A549 (cell line): Measurements from ENCODE around the gene PTGR2. TPM values are rescaled to one million over a fixed set of nuclear protein-coding genes. Genes with fewer than 3 reads are reported as not detected.

Experiments used
- ATAC-seq, 2 experiments: fragments of 200-7000 bp in 1 of 2; fragments of >200 bp in 1 of 2; cut with Nextera tagmentation in 1 of 2; cut with Tn5 transposase in 1 of 2; 3 replicates each; pipeline versions ENCODE4 v1.8.0 to v1.9.1; 2018 to 2020; ENCODE audit warnings: mild to moderate bottlenecking in 1 of 2, moderate library complexity in 1 of 2
- CTCF ChIA-PET: fragments of 300-600 bp; sonication (Branson Sonifier 250); formaldehyde crosslinking; extraction: SDS; loops from one replicate; lab custom pipeline; 2021; ENCODE audit warnings: antibody characterized with exemption, inconsistent platforms; lab: Yijun Ruan, JAX
- POLR2A ChIA-PET: fragments of 350-600 bp; formaldehyde crosslinking; extraction: SDS; loops from one replicate; lab custom pipeline; 2021; ENCODE audit warnings: antibody characterized with exemption, inconsistent platforms; lab: Yijun Ruan, JAX
- DNase-seq, 2 experiments: peaks; one replicate each; pipeline versions ENCODE4 v3.0.0 to v3.0.0-alpha.2; 2011 to 2016; ENCODE audit warnings: low read depth in 1 of 2, low spot score in 1 of 2
- FAIRE-seq: peaks from 2 replicates; lab custom pipeline; 2011; peaks lifted over from hg19 to GRCh38; lab: Jason Lieb, UNC
- H3K27ac ChIP-seq, 2 experiments: fragments of >200 bp; sonication (Bioruptor Twin); formaldehyde crosslinking; 3 replicates each; pipeline ENCODE4 v1.5.1; 2016 to 2017
- H3K4me1 ChIP-seq: fragments of >200 bp; sonication (Bioruptor Twin); formaldehyde crosslinking; 3 replicates; pipeline ENCODE4 v1.6.1; 2016
- H3K4me2 ChIP-seq: fragments of >200 bp; sonication (Bioruptor Twin); formaldehyde crosslinking; 3 replicates; pipeline ENCODE4 v1.6.1; 2016
- H3K4me3 ChIP-seq: fragments of >200 bp; sonication (Bioruptor Twin); formaldehyde crosslinking; 3 replicates; pipeline ENCODE4 v1.5.1; 2016
- H3K9me3 ChIP-seq: fragments of >200 bp; sonication (Bioruptor Twin); formaldehyde crosslinking; 3 replicates; pipeline ENCODE4 v1.6.1; 2016
- CHD2 ChIP-seq: fragments of 150-350 bp; IDR thresholded peaks from 2 replicates; pipeline ENCODE4 v1.6.1; 2014; ENCODE audit warnings: low read length; ENCODE audit not compliant: partially characterized antibody
- EHF ChIP-seq: fragments of 250-450 bp; sonication (Bioruptor Pico); IDR thresholded peaks from 2 replicates; pipeline ENCODE4 v1.5.0; 2020; ENCODE audit warnings: mild to moderate bottlenecking
- ESRRA ChIP-seq: fragments of 150-350 bp; IDR thresholded peaks from 2 replicates; pipeline ENCODE4 v1.6.1; 2014; ENCODE audit warnings: mild to moderate bottlenecking, low read length, borderline replicate concordance
- FOSB ChIP-seq: fragments of 250-450 bp; sonication (Bioruptor Pico); IDR thresholded peaks from 2 replicates; pipeline ENCODE4 v1.5.0; 2020; ENCODE audit warnings: mild to moderate bottlenecking, moderate library complexity
- FOXS1 ChIP-seq: fragments of 250-450 bp; sonication (Bioruptor Pico); IDR thresholded peaks from 2 replicates; pipeline ENCODE4 v1.5.0; 2020; ENCODE audit warnings: mild to moderate bottlenecking, moderate library complexity
- HOXB13 ChIP-seq: fragments of 250-450 bp; sonication (Bioruptor Pico); IDR thresholded peaks from 2 replicates; pipeline ENCODE4 v1.5.0; 2020; ENCODE audit warnings: low read depth, mild to moderate bottlenecking, moderate library complexity
- JUN ChIP-seq, 2 experiments: fragments of >200 bp; sonication (Bioruptor Twin); formaldehyde crosslinking; IDR thresholded peaks; 2 replicates in 1 of 2; 3 replicates in 1 of 2; pipeline ENCODE4 v1.6.1; 2016 to 2017
- JUNB ChIP-seq: fragments of >200 bp; sonication (Bioruptor Twin); formaldehyde crosslinking; IDR thresholded peaks from 2 replicates; pipeline ENCODE4 v1.6.1; 2016
- KDM1A ChIP-seq: fragments of 200-600 bp; sonication (generic); IDR thresholded peaks from 2 replicates; pipeline ENCODE4 v1.6.1; 2016; ENCODE audit warnings: low read depth, mild to moderate bottlenecking
- MAFK ChIP-seq: fragments of 450-650 bp; IDR thresholded peaks from 2 replicates; pipeline ENCODE4 v1.6.1; 2014; ENCODE audit not compliant: partially characterized antibody
- MAZ ChIP-seq: fragments of 150-350 bp; IDR thresholded peaks from 2 replicates; pipeline ENCODE4 v1.6.1; 2014; ENCODE audit warnings: antibody characterized with exemption, low read depth, low read length, borderline replicate concordance
- NPAS2 ChIP-seq: fragments of 250-450 bp; sonication (Bioruptor Pico); IDR thresholded peaks from 2 replicates; pipeline ENCODE4 v1.8.0; 2022; ENCODE audit warnings: mild to moderate bottlenecking, moderate library complexity, borderline replicate concordance
- POLR2AphosphoS2 ChIP-seq: conservative IDR thresholded peaks from 2 replicates; pipeline ENCODE4 v1.6.1; 2012; ENCODE audit warnings: low read length, improper control_type of control experiment, inconsistent platforms
- SMC3 ChIP-seq: fragments of >200 bp; sonication (Bioruptor Twin); formaldehyde crosslinking; IDR thresholded peaks from 3 replicates; pipeline ENCODE4 v1.6.1; 2018; ENCODE audit warnings: inconsistent platforms
- TP53 ChIP-seq: fragments of 250-450 bp; sonication (Bioruptor Pico); IDR thresholded peaks from 2 replicates; pipeline ENCODE4 v1.5.0; 2021; ENCODE audit warnings: mild to moderate bottlenecking, moderate library complexity
- ZC3H11A ChIP-seq: fragments of 450-650 bp; IDR thresholded peaks from 2 replicates; pipeline ENCODE4 v1.6.1; 2014; ENCODE audit warnings: antibody characterized with exemption, mild to moderate bottlenecking
- ZFP36 ChIP-seq: fragments of 450-650 bp; IDR thresholded peaks from 2 replicates; pipeline ENCODE4 v1.6.1; 2014; ENCODE audit warnings: borderline replicate concordance; ENCODE audit not compliant: partially characterized antibody
- ZNF302 ChIP-seq: fragments of 250-450 bp; sonication (Bioruptor Pico); IDR thresholded peaks from 2 replicates; pipeline ENCODE4 v1.9.0; 2021; ENCODE audit warnings: inconsistent platforms, mild to moderate bottlenecking, moderate library complexity
- ZSCAN20 ChIP-seq: fragments of 250-450 bp; sonication (Bioruptor Pico); IDR thresholded peaks from 2 replicates; pipeline ENCODE4 v1.8.0; 2022; ENCODE audit warnings: mild to moderate bottlenecking, moderate library complexity
- WGBS: methylation state at CpG from one replicate; pipeline ENCODE4 v1.1.6; 2017; ENCODE audit errors: missing lambda C conversion rate; 5-methylcytosine and 5-hydroxymethylcytosine counted together
- polyA plus RNA-seq, 4 experiments: library from polyadenylated mRNA; depleted of rRNA in 3 of 4; stranded (reverse); fragments of >200 nt; fragmentation: RNase III in 1 of 4; extraction: RNeasy Plus Mini Kit Qiagen cat#74134 plus additional on column Dnase treatment in 1 of 4; gene quantifications; 2 replicates in 3 of 4; 3 replicates in 1 of 4; pipeline ENCODE4 v1.2.3, GENCODE V29; 2011 to 2017
- TF ChIP-seq, protein P1 (sequence below): IDR thresholded peaks from 2 replicates; pipeline ENCODE4 v1.6.1; 2012; ENCODE audit warnings: low read depth, borderline replicate concordance
- TF ChIP-seq, protein P2 (sequence below): IDR thresholded peaks from 2 replicates; pipeline ENCODE4 v1.6.1; 2012
- TF ChIP-seq, protein P3 (sequence below): fragments of 150-350 bp; IDR thresholded peaks from 2 replicates; pipeline ENCODE4 v1.6.1; 2014; ENCODE audit warnings: low read depth, mild to moderate bottlenecking, low read length
- TF ChIP-seq, protein P4 (sequence below): fragments of 200-600 bp; sonication (generic); IDR thresholded peaks from 2 replicates; pipeline ENCODE4 v1.6.1; 2016; ENCODE audit warnings: antibody characterized with exemption, mild to moderate bottlenecking, moderate library complexity
- TF ChIP-seq, protein P5 (sequence below): fragments of 450-650 bp; IDR thresholded peaks from 2 replicates; pipeline ENCODE4 v1.6.1; 2014; ENCODE audit warnings: antibody characterized with exemption

PTGR2 gene
- polyA plus RNA-seq, 2 of the 4 experiments (the other 2 are of a cell fraction): 13.5 to 30.5 TPM

DNA sequence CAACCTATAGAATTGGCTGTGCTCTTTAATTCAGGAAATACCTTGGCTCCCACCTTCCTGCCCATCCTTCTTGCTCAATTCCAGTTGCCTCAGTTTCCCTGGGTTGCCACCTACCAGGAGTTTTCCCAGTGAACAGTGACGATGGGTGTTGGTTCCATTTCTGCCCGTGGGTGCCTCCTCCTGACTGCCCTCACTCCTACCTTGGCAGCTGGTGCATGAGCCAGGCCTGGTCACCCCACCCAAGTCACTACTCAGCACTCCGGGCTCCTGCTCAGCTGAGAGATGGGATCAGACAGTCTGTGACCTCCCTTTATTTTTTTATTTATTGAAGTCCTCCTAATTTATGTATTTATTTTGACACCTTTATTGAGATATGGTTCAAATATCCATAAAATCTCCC lies 31.0 kb upstream of the PTGR2 start:
- Histone ChIP-seq H3K4me3 (no peak overlapping the region), H3K27ac (no peak overlapping the region), H3K9me3 (no peaks in the 10 kb centered on the region), H3K4me2 (no peak overlapping the region), H3K4me1 (peaks cover 10% of the 10 kb centered on the region)
- CTCF ChIA-PET: interaction anchor here (0.6 to 3.0 kb wide), 5 partner anchors 19 to 127 kb away, joined by 3 to 19 read pairs (median 3); no protein-coding TSS in a partner anchor
- POLR2A ChIA-PET: no interaction called here
- DNase-seq (no peak), ATAC-seq (no peak), FAIRE-seq (no peak)
- 51% methylated on average over 3 of the region's 3 CpGs for WGBS
- TF ChIP-seq FOXS1 (CRISPR knock-in tag): no peak
- no peak for TF ChIP-seq JUNB
- no peak for TF ChIP-seq KDM1A
- TF ChIP-seq HOXB13 (CRISPR knock-in tag): no peak
- TF ChIP-seq FOSB: no peak
- TF ChIP-seq, protein P1, sequence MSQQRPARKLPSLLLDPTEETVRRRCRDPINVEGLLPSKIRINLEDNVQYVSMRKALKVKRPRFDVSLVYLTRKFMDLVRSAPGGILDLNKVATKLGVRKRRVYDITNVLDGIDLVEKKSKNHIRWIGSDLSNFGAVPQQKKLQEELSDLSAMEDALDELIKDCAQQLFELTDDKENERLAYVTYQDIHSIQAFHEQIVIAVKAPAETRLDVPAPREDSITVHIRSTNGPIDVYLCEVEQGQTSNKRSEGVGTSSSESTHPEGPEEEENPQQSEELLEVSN: no peak
- TF ChIP-seq EHF (CRISPR knock-in tag): no peak
- no peak for TF ChIP-seq NPAS2
- TF ChIP-seq POLR2AphosphoS2: no peak
- TF ChIP-seq, protein P2, sequence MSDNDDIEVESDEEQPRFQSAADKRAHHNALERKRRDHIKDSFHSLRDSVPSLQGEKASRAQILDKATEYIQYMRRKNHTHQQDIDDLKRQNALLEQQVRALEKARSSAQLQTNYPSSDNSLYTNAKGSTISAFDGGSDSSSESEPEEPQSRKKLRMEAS: no peak
- no peak for TF ChIP-seq MAZ
- no peak for TF ChIP-seq CHD2
- no peak for TF ChIP-seq ZFP36
- TF ChIP-seq ESRRA: no peak
- TF ChIP-seq ZSCAN20: no peak
- TF ChIP-seq, protein P3, sequence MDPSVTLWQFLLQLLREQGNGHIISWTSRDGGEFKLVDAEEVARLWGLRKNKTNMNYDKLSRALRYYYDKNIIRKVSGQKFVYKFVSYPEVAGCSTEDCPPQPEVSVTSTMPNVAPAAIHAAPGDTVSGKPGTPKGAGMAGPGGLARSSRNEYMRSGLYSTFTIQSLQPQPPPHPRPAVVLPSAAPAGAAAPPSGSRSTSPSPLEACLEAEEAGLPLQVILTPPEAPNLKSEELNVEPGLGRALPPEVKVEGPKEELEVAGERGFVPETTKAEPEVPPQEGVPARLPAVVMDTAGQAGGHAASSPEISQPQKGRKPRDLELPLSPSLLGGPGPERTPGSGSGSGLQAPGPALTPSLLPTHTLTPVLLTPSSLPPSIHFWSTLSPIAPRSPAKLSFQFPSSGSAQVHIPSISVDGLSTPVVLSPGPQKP: no peak
- no peak for TF ChIP-seq MAFK

DNA sequence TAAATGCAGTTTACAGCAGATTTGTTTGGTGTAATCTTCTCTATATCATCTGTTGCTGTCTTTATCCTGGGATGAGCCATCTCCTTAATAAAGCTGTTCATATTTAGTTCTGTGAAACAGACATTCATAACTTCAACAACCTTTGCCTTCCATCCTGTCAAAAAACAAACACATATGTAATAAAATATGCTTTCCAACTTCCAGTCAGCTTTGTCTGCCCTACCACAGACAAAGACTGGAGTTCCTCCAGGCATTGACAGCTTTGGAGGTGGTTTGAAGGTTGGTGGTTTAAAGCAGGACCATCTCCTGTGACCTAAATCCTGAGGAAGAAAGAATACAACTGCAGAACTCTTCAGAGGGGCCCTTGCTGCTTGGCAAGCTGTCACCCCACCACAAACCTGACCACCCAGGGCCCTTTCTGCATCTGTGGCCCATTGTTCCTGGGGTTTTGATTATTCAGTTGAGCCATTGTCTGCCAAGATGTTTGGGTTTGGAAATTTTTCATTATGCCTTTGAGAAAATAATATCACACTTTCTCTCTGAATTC lies 28.2 kb upstream of the PTGR2 start:
- TF ChIP-seq CHD2 (no peak), HOXB13 (CRISPR knock-in tag) (no peak), MAFK (no peak), SMC3 (no peak), ZC3H11A (no peak), TP53 (CRISPR knock-in tag) (no peak), JUN (IDR thresholded peaks at IDR 0.05) (no peak), ZNF302 (no peak)
- TF ChIP-seq, protein P4, sequence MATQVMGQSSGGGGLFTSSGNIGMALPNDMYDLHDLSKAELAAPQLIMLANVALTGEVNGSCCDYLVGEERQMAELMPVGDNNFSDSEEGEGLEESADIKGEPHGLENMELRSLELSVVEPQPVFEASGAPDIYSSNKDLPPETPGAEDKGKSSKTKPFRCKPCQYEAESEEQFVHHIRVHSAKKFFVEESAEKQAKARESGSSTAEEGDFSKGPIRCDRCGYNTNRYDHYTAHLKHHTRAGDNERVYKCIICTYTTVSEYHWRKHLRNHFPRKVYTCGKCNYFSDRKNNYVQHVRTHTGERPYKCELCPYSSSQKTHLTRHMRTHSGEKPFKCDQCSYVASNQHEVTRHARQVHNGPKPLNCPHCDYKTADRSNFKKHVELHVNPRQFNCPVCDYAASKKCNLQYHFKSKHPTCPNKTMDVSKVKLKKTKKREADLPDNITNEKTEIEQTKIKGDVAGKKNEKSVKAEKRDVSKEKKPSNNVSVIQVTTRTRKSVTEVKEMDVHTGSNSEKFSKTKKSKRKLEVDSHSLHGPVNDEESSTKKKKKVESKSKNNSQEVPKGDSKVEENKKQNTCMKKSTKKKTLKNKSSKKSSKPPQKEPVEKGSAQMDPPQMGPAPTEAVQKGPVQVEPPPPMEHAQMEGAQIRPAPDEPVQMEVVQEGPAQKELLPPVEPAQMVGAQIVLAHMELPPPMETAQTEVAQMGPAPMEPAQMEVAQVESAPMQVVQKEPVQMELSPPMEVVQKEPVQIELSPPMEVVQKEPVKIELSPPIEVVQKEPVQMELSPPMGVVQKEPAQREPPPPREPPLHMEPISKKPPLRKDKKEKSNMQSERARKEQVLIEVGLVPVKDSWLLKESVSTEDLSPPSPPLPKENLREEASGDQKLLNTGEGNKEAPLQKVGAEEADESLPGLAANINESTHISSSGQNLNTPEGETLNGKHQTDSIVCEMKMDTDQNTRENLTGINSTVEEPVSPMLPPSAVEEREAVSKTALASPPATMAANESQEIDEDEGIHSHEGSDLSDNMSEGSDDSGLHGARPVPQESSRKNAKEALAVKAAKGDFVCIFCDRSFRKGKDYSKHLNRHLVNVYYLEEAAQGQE: no peak
- TF ChIP-seq, protein P5, sequence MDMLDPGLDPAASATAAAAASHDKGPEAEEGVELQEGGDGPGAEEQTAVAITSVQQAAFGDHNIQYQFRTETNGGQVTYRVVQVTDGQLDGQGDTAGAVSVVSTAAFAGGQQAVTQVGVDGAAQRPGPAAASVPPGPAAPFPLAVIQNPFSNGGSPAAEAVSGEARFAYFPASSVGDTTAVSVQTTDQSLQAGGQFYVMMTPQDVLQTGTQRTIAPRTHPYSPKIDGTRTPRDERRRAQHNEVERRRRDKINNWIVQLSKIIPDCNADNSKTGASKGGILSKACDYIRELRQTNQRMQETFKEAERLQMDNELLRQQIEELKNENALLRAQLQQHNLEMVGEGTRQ: no peak
- H3K4me3 ChIP-seq: no peak overlapping the region

More for the DNA sequence above, 28.2 kb upstream of the PTGR2 start:
- Histone ChIP-seq H3K4me2 (no peak overlapping the region), H3K9me3 (no peaks in the 10 kb centered on the region), H3K27ac (no peak overlapping the region), H3K4me1 (peaks cover 10% of the 10 kb centered on the region)
- DNase-seq: no peak
- FAIRE-seq: no peak
- ChIA-PET POLR2A (no interaction called here), CTCF (interaction anchor here (0.6 to 11.9 kb wide), 5 partner anchors 27 to 96 kb away, joined by 3 to 191 read pairs (median 17); no protein-coding TSS in a partner anchor)
- no peak for ATAC-seq
